Stimulated activated CD8-positive, alpha-beta memory T cell treated with anti-CD3 and anti-CD28 coated beads, Interleukin-12 subunit alpha, Interleukin-12 subunit beta, amount 100 ng/mL, for 24 hours (primary cell): ENCODE results near the gene NPTN.
"Not testable (repeated sequence)": the region's sequence is repeated elsewhere in the genome, so short reads cannot be mapped to it uniquely, and the experiment has no call there.

Experiments used
- DNase-seq: peaks from one replicate; pipeline ENCODE4 v3.0.0-alpha.2; 2020; ENCODE audit errors: extremely low read depth

The NPTN gene

GRCh38 chr15:73633111-73633990 is at the start of gene NPTN:
Gene NPTN, minus strand, starts transcription at chr15:73633389. Its CDS starts 174 bp downstream, at chr15:73633215.
- peak; percentile 98 for DNase-seq

DNA sequence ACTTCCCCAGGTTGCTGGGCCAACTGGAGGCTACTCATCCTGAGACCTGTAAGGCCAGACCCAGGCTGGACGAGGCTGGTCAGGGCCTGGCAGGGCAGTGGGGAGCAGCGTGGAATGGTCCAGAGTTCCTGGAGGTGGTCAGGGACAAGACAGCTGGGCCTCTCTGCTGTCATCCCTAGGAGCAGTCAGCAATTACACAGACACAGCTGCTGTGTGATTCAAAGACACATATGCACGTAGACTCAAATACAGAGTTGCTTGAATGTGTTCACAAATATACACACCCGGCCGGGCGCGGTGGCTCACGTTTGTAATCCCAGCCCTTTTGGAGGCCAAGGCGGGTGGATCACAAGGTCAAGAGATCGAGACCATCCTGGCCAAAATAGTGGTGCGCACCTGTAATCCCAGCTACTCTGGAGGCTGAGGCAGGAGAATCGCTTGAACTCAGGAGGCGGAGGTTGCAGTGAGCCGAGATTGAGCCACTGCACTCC is 49.5 kb upstream of the NPTN start:
- no peak for DNase-seq

- no peak for DNase-seq
Observed at GRCh38 chr15:73681856-73682599, 48.8 kb upstream of the NPTN start.

GRCh38 chr15:73681063-73681462 is 47.9 kb upstream of the NPTN start:
- no peak for DNase-seq

GRCh38 chr15:73680549-73680948 is 47.4 kb upstream of the NPTN start:
- no peak for DNase-seq

DNA sequence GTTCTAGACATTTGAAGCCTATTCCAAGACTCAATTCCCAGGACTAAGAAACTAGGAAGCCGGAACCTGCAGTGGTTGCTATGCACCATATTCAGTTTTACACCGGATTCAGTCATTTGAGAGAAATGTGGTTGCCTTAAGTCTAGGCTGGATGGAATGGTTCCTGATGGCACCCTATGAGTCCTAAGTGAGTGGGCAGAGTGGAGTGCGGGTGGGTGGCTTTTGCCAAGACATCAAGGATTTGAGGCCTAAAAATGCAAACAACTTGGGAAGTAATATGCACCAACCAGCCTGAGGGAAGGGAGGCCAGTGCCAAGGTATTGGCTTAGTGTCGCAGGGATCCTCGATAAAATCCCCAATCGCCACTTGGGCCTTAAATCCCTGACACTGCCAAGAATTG is 46.8 kb upstream of the NPTN start:
- no peak for DNase-seq

GRCh38 chr15:73679180-73679579 is 46.0 kb upstream of the NPTN start:
- DNase-seq = no peak

- DNase-seq = no peak
Observed at GRCh38 chr15:73678498-73678897, 45.3 kb upstream of the NPTN start.

GRCh38 chr15:73677733-73678132 is 44.5 kb upstream of the NPTN start:
- no peak for DNase-seq

- no peak for DNase-seq
Observed at GRCh38 chr15:73677146-73677607, 44.0 kb upstream of the NPTN start.

- no peak for DNase-seq
Observed at GRCh38 chr15:73674587-73674986, 41.4 kb upstream of the NPTN start.

DNA sequence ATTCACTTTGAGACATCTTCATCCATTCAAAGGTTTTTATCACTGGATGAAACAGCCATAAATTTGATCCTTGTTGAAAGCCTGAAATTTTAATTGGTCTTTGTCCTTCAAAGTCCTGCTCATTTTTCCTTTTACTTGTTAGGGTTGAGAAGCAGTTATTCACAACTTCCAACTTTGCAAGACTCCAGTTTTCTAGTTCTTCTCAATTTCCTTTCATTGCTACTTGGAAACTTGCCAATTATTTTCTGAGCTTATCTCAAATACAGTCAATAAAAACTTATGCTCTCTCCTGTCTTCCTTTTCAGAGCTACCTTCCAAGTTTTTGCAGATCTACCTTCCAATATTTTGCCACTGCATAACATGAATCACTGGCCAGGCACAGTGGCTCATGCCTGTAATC is 27.3 kb upstream of the NPTN start:
- no peak for DNase-seq

GRCh38 chr15:73658645-73659044 is 25.5 kb upstream of the NPTN start:
- no peak for DNase-seq

DNA sequence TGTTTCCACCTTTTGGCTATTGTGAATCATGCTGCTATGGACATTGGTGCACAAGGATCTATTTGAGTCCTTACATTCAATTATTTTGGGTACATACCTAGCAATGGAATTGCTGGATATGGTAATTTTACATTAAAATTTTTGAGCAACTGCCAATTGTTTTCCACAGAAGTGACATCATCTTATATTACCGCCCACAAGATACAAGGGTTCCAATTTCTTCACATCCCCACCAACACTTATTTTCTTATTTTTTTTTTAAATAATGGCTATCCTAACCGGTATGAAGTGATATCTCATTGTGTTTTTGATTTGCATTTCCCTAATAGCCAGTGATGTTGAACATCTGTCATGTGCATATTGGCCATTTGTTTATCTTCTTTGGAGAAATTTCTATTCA is 22.5 kb upstream of the NPTN start:
- DNase-seq = no peak

GRCh38 chr15:73654659-73655058 is 21.5 kb upstream of the NPTN start:
- no peak for DNase-seq

GRCh38 chr15:73650416-73651126 is 17.4 kb upstream of the NPTN start:
- no peak for DNase-seq

GRCh38 chr15:73648014-73648295 is 14.8 kb upstream of the NPTN start:
- DNase-seq = no peak

DNA sequence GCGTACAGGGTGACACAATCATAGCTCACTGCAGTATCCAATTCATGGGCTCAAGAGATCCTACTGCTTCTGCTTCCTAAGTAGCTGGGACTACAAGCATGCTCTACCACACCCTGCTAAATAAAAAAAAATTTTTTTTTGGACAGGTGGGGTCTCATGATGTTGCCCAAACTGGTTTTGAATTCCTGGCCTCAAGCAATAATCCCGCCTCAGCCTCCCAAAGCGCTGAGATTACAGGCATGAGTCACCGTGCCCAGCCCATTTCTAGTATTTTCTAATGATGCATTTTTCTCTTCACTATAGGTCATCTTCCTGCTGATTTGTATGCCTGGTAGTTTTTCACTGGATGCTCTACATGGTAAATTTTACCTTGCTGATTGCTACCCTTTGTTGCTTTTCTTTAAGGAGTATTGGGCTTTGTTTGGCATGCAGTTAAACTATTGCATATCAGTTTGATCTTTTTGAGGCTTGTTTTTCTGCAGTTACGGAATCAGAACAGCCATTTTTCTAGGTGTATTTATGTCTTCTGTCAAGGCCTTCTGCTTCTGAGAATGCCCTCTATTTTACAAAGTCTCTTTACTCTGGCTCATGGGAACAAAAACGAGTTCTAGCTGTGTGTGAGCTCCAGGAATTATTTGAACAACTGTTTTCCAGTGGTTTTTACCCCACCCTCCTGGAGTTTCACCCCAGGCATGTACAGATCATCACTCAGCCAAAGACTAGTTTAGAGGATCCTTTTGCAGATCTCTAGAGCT is 14.2 kb upstream of the NPTN start:
- no peak for DNase-seq

DNA sequence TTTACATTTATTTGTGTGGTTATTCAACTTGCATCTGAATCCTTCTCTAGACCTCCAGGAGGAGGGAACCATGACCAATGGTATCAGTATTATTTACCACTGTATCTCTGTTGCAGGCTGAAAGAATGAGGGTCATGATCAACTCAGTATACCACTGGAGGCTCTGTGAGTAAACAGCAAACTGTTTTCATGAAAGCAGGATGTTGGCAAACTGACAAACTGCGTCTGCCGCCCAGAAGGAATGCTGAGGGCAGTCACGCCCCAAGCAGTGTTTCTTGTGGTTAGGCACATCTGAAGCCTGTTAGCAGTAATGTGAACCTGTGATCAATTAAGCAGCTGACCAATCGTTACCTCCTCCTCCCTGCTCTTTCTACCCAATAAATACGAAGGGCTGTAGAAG is 6.3 kb upstream of the NPTN start:
- DNase-seq = not testable (repeated sequence)

GRCh38 chr15:73637527-73637926 is 4.3 kb upstream of the NPTN start:
- no peak for DNase-seq

- no peak for DNase-seq
Observed at GRCh38 chr15:73633991-73634495, 854 bp upstream of the NPTN start.
